NT2/D1 (cell line): ENCODE measurements around the gene TM9SF4.

Source experiments
- SUZ12 ChIP-seq: IDR thresholded peaks from 2 replicates; pipeline ENCODE4 v1.6.1; 2011; ENCODE audit not compliant: insufficient read length, insufficient read depth; ENCODE audit errors: extremely low read depth
- YY1 ChIP-seq: IDR thresholded peaks from 2 replicates; pipeline ENCODE4 v1.6.1; 2011; ENCODE audit not compliant: insufficient read length, insufficient read depth
- ZNF274 ChIP-seq: IDR thresholded peaks from 2 replicates; pipeline ENCODE4 v1.6.1; 2011; ENCODE audit warnings: mild to moderate bottlenecking, low read depth, low read length

- TF ChIP-seq YY1 (no peak), SUZ12 (no peak), ZNF274 (no peak)
Measured at GRCh38 chr20:32188376-32189122, 79.0 kb downstream of the TM9SF4 start.
